Liver (tissue), 9 donors: ENCODE results near the gene NEAT1. TPM values are rescaled to one million over a fixed set of nuclear protein-coding genes. Genes with fewer than 3 reads are reported as not detected.

Source experiments
- DNase-seq: peaks from one replicate; pipeline ENCODE4 v3.0.0-alpha.2; 2017; ENCODE audit warnings: low spot score
- H3K27ac ChIP-seq, 2 donors: one replicate each; pipeline ENCODE4 v1.7.0; 2013; ENCODE audit warnings: inconsistent platforms in 2 of 2, low read length in 2 of 2, control low read depth in 1 of 2, low read depth in 1 of 2, mild to moderate bottlenecking in 1 of 2
- H3K27me3 ChIP-seq, 4 donors: one replicate each; pipeline versions ENCODE4 v1.6.1 to v1.7.0; 2013; ENCODE audit warnings: low read length in 3 of 4, inconsistent platforms in 1 of 4, mild to moderate bottlenecking in 1 of 4, moderate library complexity in 1 of 4; ENCODE audit not compliant: control insufficient read depth in 4 of 4, insufficient read depth in 4 of 4
- H3K36me3 ChIP-seq, 4 donors: one replicate each; pipeline versions ENCODE4 v1.6.1 to v1.7.0; 2013; ENCODE audit warnings: low read length in 3 of 4, mild to moderate bottlenecking in 3 of 4, low read depth in 1 of 4, moderate library complexity in 1 of 4; ENCODE audit not compliant: control insufficient read depth in 4 of 4, insufficient read depth in 3 of 4
- H3K4me1 ChIP-seq, 4 donors: one replicate each; pipeline versions ENCODE4 v1.6.1 to v1.7.0; 2013; ENCODE audit warnings: low read length in 3 of 4, mild to moderate bottlenecking in 3 of 4, moderate library complexity in 1 of 4; ENCODE audit not compliant: control insufficient read depth in 4 of 4, insufficient read depth in 4 of 4
- H3K4me3 ChIP-seq, 3 donors: one replicate each; pipeline versions ENCODE4 v1.6.1 to v1.7.0; 2013; ENCODE audit warnings: low read length in 3 of 3, control low read depth in 1 of 3, low read depth in 1 of 3, mild to moderate bottlenecking in 1 of 3
- H3K9ac ChIP-seq, 2 donors: one replicate each; pipeline ENCODE4 v1.7.0; 2013; ENCODE audit warnings: low read length in 2 of 2, mild to moderate bottlenecking in 2 of 2, moderate library complexity in 2 of 2, control low read depth in 1 of 2, low read depth in 1 of 2
- H3K9me3 ChIP-seq, 4 donors: one replicate each; pipeline versions ENCODE4 v1.6.1 to v1.7.0; 2013; ENCODE audit warnings: low read length in 3 of 4; ENCODE audit not compliant: control insufficient read depth in 4 of 4
- ATF3 ChIP-seq: IDR thresholded peaks from 2 replicates; pipeline ENCODE4 v1.6.1; 2016; ENCODE audit warnings: antibody characterized with exemption
- CTCF ChIP-seq: fragments of 150-350 bp; IDR thresholded peaks from 2 replicates; pipeline ENCODE4 v1.5.1; 2017; ENCODE audit warnings: improper control_type of control experiment, low read depth, low read length; ENCODE audit not compliant: missing input control
- EGR1 ChIP-seq, 2 donors: IDR thresholded peaks; 2 replicates each; pipeline ENCODE4 v1.6.1; 2016 to 2018; ENCODE audit warnings: antibody characterized with exemption in 2 of 2, low read depth in 2 of 2
- FOXA1 ChIP-seq: IDR thresholded peaks from 2 replicates; pipeline ENCODE4 v1.6.1; 2016; ENCODE audit warnings: antibody characterized with exemption
- FOXA2 ChIP-seq: IDR thresholded peaks from 2 replicates; pipeline ENCODE4 v1.6.1; 2016; ENCODE audit warnings: antibody characterized with exemption
- GABPA ChIP-seq, 2 donors: IDR thresholded peaks in 1 of 2; conservative IDR thresholded peaks in 1 of 2; 2 replicates each; pipeline ENCODE4 v1.6.1; 2016; ENCODE audit warnings: antibody characterized with exemption in 2 of 2, mild to moderate bottlenecking in 1 of 2, moderate library complexity in 1 of 2
- HNF4A ChIP-seq, 2 donors: conservative IDR thresholded peaks; 2 replicates each; pipeline ENCODE4 v1.6.1; 2016; ENCODE audit warnings: antibody characterized with exemption in 2 of 2, mild to moderate bottlenecking in 2 of 2
- HNF4G ChIP-seq: IDR thresholded peaks from 2 replicates; pipeline ENCODE4 v1.6.1; 2016; ENCODE audit warnings: antibody characterized with exemption
- JUND ChIP-seq, 2 donors: IDR thresholded peaks; 2 replicates each; pipeline ENCODE4 v1.6.1; 2016; ENCODE audit warnings: antibody characterized with exemption in 2 of 2
- MAX ChIP-seq: IDR thresholded peaks from 2 replicates; pipeline ENCODE4 v1.6.1; 2016; ENCODE audit warnings: antibody characterized with exemption
- NR2F2 ChIP-seq: IDR thresholded peaks from 2 replicates; pipeline ENCODE4 v1.6.1; 2016; ENCODE audit warnings: antibody characterized with exemption
- RAD21 ChIP-seq, 2 donors: IDR thresholded peaks; 2 replicates each; pipeline ENCODE4 v1.6.1; 2016; ENCODE audit warnings: antibody characterized with exemption in 2 of 2, mild to moderate bottlenecking in 2 of 2
- REST ChIP-seq: IDR thresholded peaks from 2 replicates; pipeline ENCODE4 v1.6.1; 2016; ENCODE audit warnings: antibody characterized with exemption, mild to moderate bottlenecking
- RXRA ChIP-seq, 2 donors: IDR thresholded peaks; 2 replicates each; pipeline ENCODE4 v1.6.1; 2017 to 2018; ENCODE audit warnings: antibody characterized with exemption in 2 of 2, mild to moderate bottlenecking in 1 of 2
- SP1 ChIP-seq: IDR thresholded peaks from 2 replicates; pipeline ENCODE4 v1.6.1; 2018; ENCODE audit warnings: antibody characterized with exemption, mild to moderate bottlenecking
- TAF1 ChIP-seq: conservative IDR thresholded peaks from 2 replicates; pipeline ENCODE4 v1.6.1; 2016; ENCODE audit warnings: antibody characterized with exemption, mild to moderate bottlenecking
- YY1 ChIP-seq: IDR thresholded peaks from 2 replicates; pipeline ENCODE4 v1.6.1; 2016; ENCODE audit warnings: antibody characterized with exemption, mild to moderate bottlenecking
- ZBTB33 ChIP-seq: IDR thresholded peaks from 2 replicates; pipeline ENCODE4 v1.6.1; 2016; ENCODE audit warnings: antibody characterized with exemption
- WGBS: extraction: QIAGEN DNeasy Blood & Tissue Kit; methylation state at CpG from one replicate; pipeline ENCODE4 v1.1.7; 2013; 5-methylcytosine and 5-hydroxymethylcytosine counted together
- polyA plus RNA-seq, 2 donors: library from polyadenylated mRNA; stranded (reverse) in 1 of 2; unstranded in 1 of 2; fragments of 200-250 nt in 1 of 2; fragments of >200 nt in 1 of 2; fragmentation: Nextera tagmentation in 1 of 2; extraction: Ambion mirVana in 1 of 2; gene quantifications; one replicate each; pipeline versions ENCODE4 v1.2.1 to v1.2.3, GENCODE V29; 2013 to 2015
- total RNA-seq, 2 donors: library from RNA; depleted of rRNA; stranded (reverse); fragments of >200 nt; gene quantifications; one replicate each; pipeline ENCODE4 v1.2.3, GENCODE V29; 2014
- donor health status: healthy.
- donor health status: healthy.
- donor health status: healthy.
- donor health status: healthy.
- donor health status: healthy.

NEAT1 gene
- total and polyA plus RNA-seq, 4 donors, result 29.6 to 1,968 (median 80.8) TPM

GRCh38 chr11:65390099-65390941 is 32.3 kb upstream of the NEAT1 start:
- no peak overlapping the region for H3K4me3 ChIP-seq
- H3K36me3 ChIP-seq, result peaks cover 0 to 6% (median 0%) of the 10 kb centered on the region in 4 donors
- no peak overlapping the region for H3K9ac ChIP-seq
- peak overlapping the region; percentile 59 to 60 for H3K27ac ChIP-seq
- peaks cover 0 to 12% (median 5%) of the 10 kb centered on the region in 4 donors for H3K4me1 ChIP-seq
- H3K9me3 ChIP-seq, result no peaks in the 10 kb centered on the region
- 74% methylated on average over 21 of the region's 21 CpGs for WGBS
- no peak for DNase-seq
- no peak for TF ChIP-seq SP1
- no peak for TF ChIP-seq RXRA (IDR thresholded peaks at IDR 0.05)
- no peak for TF ChIP-seq RAD21 (IDR thresholded peaks at IDR 0.05)
- TF ChIP-seq JUND (IDR thresholded peaks at IDR 0.05), result no peak
- no peak for TF ChIP-seq HNF4G
- no peak for TF ChIP-seq MAX
- no peak for TF ChIP-seq REST
- no peak for TF ChIP-seq HNF4A (conservative IDR thresholded peaks at IDR 0.05)
- TF ChIP-seq NR2F2, result no peak
- no peak for TF ChIP-seq GABPA (IDR thresholded peaks at IDR 0.05 in 1 of 2, conservative IDR thresholded peaks at IDR 0.05 in 1 of 2)
- no peak for TF ChIP-seq ATF3
- TF ChIP-seq YY1, result no peak
- TF ChIP-seq FOXA1, result no peak
- TF ChIP-seq TAF1, result no peak
- no peak for TF ChIP-seq EGR1 (IDR thresholded peaks at IDR 0.05; ENCODE audit: low read depth in 2 of 2)
- H3K27me3 ChIP-seq, result no peaks in the 10 kb centered on the region

- DNase-seq, result no peak
- peaks cover 0 to 12% (median 5%) of the 10 kb centered on the region in 4 donors for H3K4me1 ChIP-seq
- no peaks in the 10 kb centered on the region for H3K27me3 ChIP-seq
- H3K4me3 ChIP-seq, result no peak overlapping the region
- H3K27ac ChIP-seq, result peak overlapping the region; percentile 59 to 60
- 75% methylated on average over 9 of the region's 9 CpGs for WGBS
- H3K36me3 ChIP-seq, result peaks cover 0 to 9% (median 0%) of the 10 kb centered on the region in 4 donors
- no peaks in the 10 kb centered on the region for H3K9me3 ChIP-seq
- no peak overlapping the region for H3K9ac ChIP-seq
- TF ChIP-seq HNF4A (conservative IDR thresholded peaks at IDR 0.05) (no peak), RAD21 (IDR thresholded peaks at IDR 0.05) (no peak), SP1 (peak; percentile 28), EGR1 (IDR thresholded peaks at IDR 0.05; ENCODE audit: low read depth in 2 of 2) (peak in 1 of 2 donors; percentile 27), FOXA2 (no peak), FOXA1 (no peak), RXRA (IDR thresholded peaks at IDR 0.05) (peak in 1 of 2 donors; percentile 41), ATF3 (no peak), REST (no peak), ZBTB33 (no peak), MAX (no peak), CTCF (no peak), TAF1 (no peak), NR2F2 (peak; percentile 66)
Observed at GRCh38 chr11:65390996-65391395, 31.6 kb upstream of the NEAT1 start.
